HL-60 (cell line): ENCODE results near the gene ZNF318.

Experiments
- CTCF ChIP-seq: IDR thresholded peaks from one replicate; pipeline ENCODE4 v1.5.1; 2011; ENCODE audit warnings: low read length, control low read depth, inconsistent platforms; ENCODE audit not compliant: insufficient read depth
- GABPA ChIP-seq: IDR thresholded peaks from 2 replicates; pipeline ENCODE4 v1.6.1; 2012; ENCODE audit warnings: low read depth
- POLR2AphosphoS5 ChIP-seq: IDR thresholded peaks from 2 replicates; pipeline ENCODE4 v1.6.1; 2012; ENCODE audit warnings: low read depth
- REST ChIP-seq: IDR thresholded peaks from 2 replicates; pipeline ENCODE4 v1.6.1; 2012; ENCODE audit warnings: low read depth; ENCODE audit not compliant: insufficient replicate concordance

- TF ChIP-seq POLR2AphosphoS5, result no peak
- TF ChIP-seq CTCF, result no peak
- TF ChIP-seq REST, result no peak
- TF ChIP-seq GABPA, result no peak
Observed at GRCh38 chr6:43347444-43347843, 22.0 kb downstream of the ZNF318 start.
